LoVo (cell line): ENCODE measurements around the gene RBMS1.
A peak's percentile ranks its signal among the peaks of the same experiment; 100 is the strongest.
"Not testable (repeated sequence)": the region's sequence is repeated elsewhere in the genome, so short reads cannot be mapped to it uniquely, and the experiment has no call there.

ENCODE experiments used
- DNase-seq: peaks from one replicate; pipeline ENCODE4 v3.0.0-alpha.2; 2016; ENCODE audit warnings: low spot score

RBMS1 gene

DNA sequence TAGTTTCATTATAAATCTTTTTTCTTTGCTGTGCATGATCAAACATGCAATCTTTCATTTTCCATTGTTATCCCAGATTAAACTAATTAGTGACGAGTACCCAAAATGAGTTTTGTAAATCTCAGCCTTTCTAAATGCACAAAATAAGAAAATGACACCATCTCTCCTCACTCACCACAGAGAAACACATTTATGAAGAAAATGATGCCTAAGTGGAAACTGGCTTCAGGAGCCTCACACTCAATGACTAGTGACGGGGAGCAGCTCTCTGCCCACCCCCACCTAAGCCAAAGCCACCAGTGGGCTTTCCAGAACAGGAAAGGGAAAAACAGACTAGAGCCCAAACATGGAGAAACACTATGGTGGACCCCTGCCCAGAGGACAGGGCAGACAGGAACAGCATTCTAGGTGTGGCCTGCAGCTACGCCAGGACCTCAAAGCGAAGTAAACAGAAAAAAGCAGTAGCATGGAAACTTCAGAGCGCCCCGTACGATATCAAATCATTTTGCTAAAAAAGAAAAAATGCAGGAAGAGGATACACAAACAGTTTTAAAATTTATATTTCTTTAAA, 113.5 kb downstream of the RBMS1 start:
- DNase-seq = no peak

DNA sequence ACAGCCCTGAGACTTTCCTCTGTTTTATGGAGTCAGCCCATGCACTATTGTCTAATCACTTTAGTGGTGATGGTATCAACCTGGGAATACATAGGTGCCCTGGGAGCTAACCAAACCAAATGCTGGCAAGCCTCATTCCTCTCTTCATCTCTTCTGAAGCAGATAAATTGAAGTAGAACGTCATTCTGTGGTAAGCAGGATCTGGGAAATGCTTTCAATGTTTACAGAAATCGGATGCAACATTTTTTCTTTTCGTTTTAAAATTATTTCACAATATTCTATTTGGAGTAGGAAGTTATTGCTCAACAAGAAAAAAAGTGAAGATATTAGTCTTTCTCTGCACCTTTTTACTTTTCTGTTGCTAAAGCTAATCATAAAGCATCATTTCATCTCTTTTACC, 114.2 kb downstream of the RBMS1 start:
- no peak for DNase-seq

DNA sequence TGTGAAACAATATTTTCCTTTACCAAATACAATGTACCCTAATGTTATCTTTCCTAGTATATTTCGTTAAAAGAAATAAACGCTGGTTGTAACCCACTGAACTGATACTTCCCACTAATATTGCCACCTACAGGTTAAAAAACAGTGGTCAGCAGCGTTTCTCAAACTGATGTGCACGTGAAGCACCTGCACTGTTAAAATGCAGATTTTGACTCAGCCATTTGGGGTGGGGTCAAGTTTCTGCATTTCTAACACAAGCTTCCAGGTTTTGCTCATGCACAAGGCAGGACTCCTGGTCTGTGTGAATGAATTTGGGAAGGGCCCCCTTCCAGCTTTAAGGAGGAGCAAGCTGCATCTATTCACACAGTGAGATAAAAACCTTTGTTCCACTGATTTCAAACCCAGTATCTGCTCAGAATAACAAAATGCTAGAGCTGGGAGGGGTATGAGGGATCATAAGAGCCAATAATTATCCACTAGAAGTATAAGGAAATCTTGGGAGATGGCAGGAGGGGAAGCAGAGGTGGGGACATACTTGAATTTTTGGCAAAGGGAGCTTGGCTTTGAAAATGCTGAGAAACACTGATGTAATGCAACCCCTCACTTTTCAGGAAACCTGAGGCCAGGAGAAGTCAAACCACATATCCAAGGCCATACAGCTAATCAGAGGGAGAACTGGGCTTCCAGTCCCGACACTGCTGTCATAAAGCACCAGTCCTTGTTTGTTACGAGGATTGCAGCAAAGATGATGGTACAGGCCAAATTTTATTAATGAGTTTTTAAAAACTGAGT, 116.2 kb downstream of the RBMS1 start:
- DNase-seq = no peak

DNA sequence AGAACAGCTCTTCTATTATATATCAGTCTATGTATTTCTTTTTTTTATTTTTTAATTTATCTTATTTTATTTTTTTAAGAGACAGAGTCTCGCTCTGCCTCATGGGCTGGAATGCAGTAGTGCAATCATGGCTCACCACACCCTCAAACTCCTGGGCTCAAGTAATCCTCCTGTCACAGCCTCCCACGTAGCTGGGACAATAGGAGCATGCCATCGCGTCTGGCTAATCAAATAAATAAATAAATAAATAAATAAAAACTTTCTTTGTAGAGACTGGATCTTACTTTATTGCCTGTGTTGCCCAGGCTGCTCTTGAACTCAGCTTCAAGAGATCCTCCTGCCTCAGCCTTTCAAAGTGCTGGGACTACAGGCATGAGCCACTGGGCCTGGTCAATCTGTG, 117.0 kb downstream of the RBMS1 start:
- DNase-seq = no peak

DNA sequence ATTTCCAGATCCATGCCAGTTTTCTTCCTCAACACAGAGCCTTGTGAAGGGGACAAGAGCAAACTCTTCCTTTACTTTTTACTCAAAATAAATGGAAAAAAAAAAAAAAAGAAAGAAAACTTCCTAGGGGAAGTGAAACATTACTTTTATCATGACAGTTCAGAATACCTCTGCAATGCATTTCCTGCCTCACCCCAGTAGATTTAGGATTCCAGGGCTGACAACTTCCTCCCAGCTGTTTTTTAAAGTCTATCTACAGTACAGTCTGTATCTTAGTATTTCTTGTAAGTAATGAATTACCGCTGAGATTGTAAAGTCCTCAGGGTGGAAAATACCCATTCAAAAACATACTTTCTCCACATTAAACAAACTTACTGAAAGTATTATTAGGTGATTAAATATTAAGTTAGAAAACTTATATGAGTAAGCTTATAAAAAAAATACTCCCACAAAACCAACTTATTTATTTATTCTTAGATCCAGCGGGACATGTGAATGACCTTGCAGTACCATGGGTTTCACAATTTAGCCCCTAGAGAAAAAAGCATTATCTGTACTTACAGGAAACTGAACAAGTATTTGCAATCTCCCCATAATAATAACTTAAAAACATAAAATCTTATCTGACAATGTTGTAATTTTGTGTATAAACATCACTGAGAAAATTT, 117.7 kb downstream of the RBMS1 start:
- no peak for DNase-seq

DNA sequence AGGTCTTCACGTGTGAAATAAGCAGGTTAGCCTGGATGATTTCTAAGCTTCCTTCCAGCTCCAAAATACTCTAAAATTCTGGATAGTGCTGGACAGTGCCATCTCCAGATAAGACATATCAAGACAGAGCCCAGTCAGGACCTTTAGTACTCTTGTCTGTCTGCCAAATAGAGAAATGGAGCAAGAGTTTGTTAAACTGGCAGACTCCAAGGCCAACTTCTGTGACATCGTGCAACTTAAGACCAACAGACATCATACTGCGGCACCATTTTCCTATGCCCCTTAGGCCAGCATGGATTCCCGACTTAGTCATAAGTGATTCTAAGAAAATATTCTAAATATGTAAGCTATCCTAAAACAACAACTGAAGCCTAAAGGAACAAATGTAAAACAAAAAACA, 118.6 kb downstream of the RBMS1 start:
- DNase-seq = no peak

DNA sequence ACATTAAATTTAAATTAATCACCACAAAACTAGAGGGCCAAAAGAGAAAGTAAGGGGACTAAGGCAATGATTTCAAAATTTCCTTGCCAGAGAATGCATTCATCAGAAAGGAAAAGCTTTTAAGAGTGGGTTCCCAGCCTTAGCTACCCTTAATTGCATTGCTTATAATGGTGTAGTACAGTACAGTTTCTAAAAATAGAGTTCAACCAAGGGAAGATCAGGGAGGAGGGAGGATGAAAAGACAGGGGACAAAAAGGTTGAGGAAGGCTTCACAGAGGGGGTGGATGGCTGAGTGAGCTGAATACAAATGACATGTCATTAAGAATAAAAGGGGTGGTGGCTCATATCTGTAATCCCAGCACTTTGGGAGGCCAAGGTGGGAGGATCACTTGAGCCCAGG, 119.9 kb downstream of the RBMS1 start:
- no peak for DNase-seq

DNA sequence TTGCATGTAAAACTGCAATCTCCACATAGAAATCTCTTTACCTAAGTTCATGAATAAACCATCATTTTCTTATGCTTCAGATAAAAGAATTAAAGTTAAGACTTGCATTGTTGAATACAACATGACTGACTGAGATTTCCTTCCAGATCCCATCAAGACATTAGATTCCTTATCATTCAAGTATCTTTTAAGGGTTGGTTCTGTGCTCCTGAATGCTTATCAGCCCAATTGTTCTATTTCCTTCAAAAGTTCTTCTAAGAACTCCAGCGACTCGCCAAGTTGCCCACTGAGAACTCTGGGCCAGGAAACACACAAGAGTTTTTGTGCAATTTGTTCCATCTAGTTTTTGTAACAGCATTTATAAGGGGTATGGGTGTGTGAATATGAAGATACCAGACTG, 120.3 kb downstream of the RBMS1 start:
- no peak for DNase-seq

DNA sequence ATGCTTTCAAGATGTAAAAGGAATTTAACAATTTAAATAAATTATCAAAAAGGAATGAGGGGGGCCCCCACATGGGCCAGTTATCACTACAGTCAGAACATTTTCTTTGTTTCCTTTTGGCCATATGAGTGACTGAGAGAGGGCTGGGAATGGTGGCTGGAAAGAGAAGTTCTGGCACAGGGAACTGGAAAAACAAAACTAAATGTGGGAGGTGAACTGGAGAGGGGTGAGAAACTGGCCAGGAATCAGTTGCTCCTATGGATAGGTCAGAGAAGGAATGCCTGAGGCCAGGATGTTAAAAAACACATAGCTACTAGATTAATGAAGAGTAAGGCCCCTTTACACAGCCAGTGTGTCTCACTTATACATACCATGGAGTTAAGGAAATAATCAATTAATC, 121.0 kb downstream of the RBMS1 start:
- DNase-seq = no peak

DNA sequence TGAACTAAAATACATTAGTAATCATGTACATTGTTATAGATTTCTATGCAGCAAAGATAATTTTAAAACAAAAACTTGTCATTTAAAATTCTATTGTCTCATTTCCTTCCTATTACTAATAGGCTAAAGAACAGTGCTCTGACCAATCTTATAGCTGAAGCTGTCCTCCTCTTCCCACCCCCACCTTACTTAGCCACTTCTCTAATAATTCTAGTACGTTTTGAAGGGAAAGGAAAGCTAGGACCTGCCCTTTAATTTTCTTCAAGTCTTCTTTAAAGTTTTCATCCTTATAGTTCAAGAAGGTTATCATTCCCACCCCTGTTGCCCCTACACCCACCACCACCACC, 121.6 kb downstream of the RBMS1 start:
- no peak for DNase-seq

DNA sequence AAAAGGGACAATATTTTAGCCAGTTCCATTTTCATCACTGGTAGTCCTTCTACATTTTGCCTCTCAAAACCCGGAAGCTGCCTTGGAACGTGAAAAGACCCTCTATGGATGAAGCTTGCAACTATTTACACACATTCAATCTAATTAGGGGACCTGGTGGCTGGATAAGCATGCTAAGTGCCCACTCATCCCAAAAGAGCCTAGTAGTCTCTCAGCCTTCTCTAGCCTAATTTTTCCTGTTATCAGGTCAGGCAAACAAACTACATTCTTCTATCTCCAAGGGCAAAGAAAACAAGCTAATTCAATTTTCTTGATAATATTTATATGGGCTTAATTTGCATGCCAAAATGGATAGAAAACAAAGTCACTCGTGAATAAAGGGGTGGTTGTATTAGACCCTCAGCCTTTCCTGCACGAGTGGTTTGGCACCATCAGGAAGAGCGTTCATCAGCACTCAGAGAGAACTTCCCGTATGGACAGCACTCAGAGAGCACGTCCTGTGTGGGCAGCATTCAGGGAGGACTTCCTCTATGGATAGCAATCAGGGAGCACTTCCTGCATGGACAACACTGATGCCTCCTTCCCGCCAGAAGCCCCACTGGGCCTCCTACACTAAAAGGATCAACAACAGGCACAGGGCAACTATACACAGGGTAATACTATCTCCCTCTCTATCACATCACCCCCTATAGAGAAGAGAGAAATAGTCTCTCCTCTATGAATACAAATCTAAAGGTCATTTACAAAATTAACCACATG, 122.2 kb downstream of the RBMS1 start:
- no peak for DNase-seq

DNA sequence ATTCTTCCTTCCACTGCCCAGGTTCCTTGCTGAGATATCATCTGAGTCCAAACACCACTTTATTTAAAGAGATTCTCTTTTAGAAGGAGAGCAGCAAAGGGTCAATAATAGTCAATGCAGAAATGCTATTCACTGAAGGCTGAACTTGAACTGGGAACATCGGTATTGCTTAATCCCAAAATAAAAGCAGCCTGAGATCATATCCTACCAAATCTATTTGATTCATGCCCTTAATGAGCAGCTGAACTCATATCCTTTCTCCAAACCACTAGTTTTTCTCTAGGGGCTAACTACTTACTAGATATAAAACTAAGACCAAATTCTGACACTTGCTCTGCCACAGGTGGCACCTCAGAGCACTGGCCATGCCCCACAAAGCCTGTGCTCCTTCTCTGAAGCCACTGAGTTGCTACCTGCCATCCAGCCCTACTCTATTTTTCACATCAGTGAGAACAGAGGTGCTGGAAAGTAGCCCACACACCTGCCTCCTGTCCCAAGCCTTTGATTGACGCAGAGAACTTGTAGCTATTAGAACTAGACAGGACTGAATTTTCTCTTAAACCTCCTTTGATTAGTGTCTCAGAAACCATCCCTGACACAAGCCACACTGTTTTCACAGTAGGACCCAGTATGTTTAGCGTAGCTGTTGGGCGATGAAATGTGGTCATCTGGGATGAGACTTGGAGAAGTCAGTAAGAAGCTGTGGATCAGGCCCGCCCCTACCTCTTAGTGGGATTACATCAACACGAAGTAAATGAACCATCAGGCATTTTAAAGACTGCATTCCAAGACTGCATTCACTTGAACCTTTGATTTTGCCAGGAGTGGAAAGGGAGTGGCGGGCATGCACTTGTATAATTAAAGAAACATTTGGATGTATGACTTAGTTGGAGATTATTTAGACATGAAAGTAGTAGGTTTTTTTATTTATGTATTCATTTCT, 124.3 kb downstream of the RBMS1 start:
- no peak for DNase-seq

DNA sequence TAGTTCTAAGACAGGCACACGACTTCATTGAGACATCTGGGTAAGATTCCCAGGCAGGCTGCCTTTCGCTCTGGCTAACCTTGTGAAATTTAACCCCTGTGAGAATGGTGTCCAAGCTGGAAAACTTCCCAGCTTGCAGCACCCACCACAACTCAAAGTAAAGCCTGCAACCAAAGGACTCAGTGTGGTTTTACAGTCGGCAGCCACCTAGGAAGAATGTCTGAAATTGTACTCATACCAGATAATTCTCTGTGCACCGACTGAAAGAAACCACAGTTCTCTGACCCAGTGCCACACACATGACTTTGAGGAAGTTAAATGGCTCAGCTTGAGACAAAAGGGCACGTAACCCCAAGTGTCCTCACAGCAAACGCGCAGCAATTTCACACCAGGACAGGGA, 125.7 kb downstream of the RBMS1 start:
- peak; percentile 38 for DNase-seq

DNA sequence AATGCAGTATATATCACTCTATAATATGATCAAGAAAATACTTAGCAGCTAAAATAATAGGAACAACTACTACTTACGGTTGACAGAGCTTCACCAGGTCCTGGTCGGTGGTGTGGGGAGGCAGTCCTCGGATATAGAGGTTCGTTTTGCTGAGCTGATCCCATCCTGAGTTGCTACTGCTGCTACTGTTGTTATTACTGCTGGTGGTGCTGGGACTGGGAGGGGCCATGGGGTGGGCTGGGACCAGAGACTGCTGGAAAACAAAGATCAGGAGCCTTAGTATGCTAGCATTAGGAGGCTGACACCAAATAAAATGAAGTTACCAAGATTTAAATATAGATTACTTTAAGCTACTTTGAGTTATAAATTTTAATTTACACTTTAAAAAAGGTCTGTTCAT, 126.5 kb downstream of the RBMS1 start:
- not testable (repeated sequence) for DNase-seq

DNA sequence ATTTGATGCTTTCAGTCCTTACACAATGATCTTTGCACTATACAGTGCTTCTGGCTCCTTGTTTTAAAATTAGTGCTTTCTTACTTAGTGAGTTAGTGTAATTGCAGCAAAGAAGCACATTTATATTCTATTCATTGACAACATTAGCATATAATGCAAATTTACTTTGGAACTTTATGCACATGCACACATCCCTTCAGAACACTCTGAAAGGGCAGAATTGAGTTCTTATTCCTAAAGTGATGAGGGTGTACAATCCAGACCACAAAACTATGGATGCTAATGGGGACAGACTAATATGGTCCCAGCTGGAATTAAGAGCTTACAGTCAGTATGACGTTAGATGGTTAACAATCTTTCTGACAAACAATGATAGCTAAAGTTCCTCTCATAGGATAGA, 127.1 kb downstream of the RBMS1 start:
- DNase-seq = no peak

DNA sequence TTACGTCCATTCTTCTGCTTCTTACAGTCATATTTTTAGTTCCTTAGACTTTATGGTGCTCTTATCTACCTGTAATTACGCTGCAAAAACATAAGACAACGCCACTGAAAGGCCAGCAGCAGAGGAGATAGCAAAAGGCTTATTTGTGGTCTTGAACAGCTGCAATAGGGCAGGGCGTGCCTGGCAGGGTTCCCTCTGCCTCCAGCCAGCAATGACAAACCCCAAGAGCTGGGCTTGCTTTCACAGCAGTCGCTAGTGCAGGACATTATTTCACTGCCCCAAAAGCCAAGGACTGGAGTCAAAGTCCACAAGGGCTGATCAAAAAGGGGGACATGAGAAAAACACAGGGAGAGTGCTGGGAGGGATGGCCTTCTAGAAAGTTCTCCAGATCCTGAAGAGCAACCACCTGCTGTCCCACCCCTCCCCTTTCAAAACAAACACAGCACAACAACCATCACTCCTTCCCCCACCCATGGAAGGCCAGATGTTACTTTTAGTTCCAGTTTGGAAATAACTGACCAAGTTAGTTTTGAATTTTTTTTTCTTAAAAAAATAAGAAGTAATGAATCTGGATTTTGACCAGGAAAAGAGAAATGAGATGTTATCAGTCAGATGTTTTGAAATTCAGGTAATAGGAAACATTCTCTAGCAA, 127.8 kb downstream of the RBMS1 start:
- peak; percentile 42 for DNase-seq

DNA sequence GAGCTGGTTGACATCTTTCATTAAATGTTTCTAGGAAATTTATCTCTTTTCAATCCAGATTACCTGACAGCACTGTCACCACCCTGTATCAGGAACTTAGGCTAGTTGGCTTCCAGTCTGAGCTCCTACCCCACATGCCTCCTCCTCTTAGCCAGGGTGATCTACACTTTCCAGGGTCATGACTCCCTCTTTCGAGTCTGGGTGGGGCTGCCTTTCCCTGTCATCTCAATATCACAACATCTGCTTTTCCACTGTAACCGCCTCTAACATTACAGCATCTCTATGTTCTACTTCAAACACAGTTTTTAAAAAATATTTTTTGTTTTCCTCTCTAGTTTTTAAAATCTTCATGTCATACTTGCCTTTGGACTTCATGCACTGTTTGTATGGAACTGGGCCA, 129.2 kb downstream of the RBMS1 start:
- DNase-seq = no peak

DNA sequence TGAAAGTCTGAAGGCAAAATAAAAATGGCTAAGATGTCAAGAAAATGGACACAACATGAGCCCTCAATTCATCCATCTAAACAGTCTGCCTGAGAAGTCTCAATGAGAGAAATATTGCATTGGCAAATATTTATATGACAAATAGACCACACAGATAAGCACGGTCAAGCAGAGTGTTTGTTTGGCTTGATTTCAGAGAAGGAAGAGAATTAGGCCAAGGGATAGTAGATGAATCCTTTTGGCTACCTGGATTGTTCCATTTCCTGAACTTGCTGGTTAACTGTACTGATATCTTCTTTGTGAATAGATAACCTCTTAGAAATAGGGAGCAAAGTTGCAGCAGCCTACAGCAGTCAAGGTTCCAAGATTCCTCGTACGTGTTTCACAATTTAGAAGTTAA, 129.6 kb downstream of the RBMS1 start:
- DNase-seq = no peak

DNA sequence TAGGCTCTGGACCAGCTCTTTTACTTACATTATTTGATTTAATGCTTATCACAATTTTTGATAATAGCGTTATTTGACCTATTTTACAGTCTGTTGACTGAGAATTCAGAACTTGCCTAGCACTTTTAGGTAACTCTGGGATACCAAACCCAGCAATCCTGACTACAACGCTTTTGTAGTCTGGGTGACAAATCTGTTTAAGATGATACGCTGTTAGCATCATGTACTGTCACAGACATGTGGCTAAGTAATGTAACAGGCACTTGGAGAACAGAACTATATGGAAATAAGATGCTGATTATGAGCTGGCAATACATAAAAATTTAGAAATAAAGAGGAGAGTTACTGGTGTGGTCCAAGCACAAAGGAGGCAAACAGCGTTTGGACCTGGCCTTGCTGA, 130.6 kb downstream of the RBMS1 start:
- no peak for DNase-seq

DNA sequence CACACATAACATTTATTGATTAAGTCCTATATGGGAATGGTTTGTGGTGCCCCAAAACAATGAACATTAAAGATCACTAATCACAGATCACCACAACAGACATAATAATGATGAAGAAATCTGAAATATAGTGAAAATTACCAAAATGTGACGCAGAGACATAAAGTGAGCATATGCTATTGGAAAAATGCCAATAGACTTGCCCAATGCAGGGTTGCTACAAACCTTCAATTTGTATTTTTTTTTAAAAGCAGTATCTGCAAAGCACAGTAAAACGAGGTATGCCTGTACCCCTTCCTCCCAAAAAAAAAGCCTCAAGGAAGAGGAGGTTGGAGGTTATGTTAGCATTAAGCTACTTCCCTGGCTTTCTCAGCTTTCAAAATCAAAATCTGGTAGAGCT, 131.1 kb downstream of the RBMS1 start:
- DNase-seq = no peak

DNA sequence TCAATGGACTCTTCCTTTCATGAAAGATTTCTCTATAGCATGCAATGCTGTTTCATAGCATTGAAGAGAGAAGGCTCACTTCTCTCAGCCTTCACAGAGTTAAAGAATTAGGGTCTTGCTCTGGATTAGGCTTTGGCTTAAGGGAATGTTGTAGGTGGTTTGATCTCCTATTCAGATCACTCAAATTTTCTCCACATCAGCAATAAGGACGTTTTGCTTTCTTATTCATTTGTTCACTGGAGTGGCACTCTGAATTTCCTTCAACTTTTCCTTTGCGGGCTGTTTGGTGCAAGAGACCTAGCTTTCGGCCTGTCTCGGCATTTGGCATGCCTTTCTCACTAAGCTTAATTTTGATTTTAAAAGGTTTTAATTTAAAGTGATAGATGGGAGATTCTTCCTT, 131.6 kb downstream of the RBMS1 start:
- no peak for DNase-seq
